HG03045 (cell line): ENCODE measurements around the gene ARMC8.
"Not testable (repeated sequence)": the region's sequence is repeated elsewhere in the genome, so short reads cannot be mapped to it uniquely, and the experiment has no call there.

Source experiments
- ATAC-seq: cut with Tn5 transposase; IDR thresholded peaks from one replicate; pipeline ENCODE4 v1.9.1; 2021; ENCODE audit warnings: mild to moderate bottlenecking, moderate library complexity; ENCODE audit not compliant: unreplicated experiment

The ARMC8 gene, protein sequence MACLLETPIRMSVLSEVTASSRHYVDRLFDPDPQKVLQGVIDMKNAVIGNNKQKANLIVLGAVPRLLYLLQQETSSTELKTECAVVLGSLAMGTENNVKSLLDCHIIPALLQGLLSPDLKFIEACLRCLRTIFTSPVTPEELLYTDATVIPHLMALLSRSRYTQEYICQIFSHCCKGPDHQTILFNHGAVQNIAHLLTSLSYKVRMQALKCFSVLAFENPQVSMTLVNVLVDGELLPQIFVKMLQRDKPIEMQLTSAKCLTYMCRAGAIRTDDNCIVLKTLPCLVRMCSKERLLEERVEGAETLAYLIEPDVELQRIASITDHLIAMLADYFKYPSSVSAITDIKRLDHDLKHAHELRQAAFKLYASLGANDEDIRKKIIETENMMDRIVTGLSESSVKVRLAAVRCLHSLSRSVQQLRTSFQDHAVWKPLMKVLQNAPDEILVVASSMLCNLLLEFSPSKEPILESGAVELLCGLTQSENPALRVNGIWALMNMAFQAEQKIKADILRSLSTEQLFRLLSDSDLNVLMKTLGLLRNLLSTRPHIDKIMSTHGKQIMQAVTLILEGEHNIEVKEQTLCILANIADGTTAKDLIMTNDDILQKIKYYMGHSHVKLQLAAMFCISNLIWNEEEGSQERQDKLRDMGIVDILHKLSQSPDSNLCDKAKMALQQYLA

DNA sequence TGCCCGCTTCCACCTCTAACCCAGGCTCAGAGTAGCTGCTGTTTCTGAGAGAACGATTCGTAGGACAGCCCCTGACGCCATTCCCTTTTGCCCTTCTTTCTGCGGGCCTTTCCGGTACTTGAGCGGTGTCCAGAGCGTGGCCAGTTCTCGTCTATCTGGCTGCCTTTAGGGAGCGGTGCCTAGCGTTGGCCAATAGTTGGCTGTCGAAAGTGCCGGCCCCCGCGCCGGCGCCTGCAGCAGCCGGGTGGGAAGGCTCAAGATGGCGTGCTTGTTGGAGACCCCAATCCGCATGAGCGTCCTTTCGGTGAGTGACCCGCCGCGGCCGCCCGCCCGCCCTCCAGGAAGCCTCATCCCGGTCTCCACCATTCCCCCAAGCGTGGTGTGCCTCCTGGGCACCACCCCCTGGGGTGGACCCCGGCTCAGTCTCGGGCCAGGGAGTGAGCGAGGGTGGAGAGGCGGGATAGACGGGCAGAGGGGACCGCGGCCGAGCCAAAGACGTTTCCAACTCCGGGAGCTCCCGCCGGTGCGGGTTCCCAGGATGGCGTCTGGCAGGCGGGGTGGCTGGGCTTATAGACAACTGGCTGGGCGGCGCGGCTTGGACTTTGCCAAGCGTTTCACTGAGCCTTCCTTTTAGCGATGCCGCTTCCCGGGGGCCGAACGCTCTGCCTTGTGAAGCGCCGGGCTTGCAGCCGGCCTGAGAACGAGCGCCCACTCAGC, at the start of gene ARMC8:
TSS of gene ARMC8 (plus strand) at position 6 of the 717 bp plus-strand sequence. CDS start at position 260, 254 bp downstream.
- peak; percentile 60 for ATAC-seq

DNA sequence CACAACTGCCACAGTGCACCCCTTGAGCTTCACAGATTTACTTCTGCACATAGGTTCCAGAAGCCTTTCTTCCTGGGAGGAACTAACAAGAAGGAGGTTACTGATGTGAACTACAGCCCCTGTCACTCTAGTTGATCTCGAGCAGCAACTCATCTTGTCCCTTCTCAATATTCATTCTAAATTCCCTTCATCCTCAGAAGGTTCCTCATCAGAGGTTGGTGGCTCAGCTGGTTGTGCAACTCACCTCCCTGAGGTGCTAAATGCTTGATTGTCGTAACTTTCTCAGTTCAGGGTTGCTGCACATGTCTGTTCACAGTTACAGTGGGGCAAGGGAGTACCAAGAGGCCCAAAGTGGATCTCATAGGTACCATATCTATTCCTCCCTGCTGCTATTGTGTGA, 49.2 kb upstream of the ARMC8 start:
- no peak for ATAC-seq

DNA sequence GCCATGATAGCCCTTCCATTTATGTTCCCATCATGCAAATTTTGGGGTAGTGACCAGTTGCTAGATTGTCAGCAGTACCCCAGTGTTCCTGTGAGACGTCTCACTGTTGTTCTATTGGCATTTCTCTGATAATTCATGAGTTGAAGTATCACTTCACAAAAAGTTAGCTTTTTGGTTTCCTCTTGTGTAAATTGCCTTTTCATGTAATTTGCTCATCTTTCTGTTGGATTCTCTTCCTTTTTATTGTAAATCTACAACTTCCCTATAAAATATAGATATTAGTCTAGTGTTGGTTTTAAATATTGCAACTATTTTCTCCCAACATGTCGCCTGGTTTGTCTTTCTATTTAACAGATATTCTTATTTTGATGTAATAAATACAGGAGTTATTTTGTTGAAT, 47.4 kb upstream of the ARMC8 start:
- no peak for ATAC-seq

DNA sequence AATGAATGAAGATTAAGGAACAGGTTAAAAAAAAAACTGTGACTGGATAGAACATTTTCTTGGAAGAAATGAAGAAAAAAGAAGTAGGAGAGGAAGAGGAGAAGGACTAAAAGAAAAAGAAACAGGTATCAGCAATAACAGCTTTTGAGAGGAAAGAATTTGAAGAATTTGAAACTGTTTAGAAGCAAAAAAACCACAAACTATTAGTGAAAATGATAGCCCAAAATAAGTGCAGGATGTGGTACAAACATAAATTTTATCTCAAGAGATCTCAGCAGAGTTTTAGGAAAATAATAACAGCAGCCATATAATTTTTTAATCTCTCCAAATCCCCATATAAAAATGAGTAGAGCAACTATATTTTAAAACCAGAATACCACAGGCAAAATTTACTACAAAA, 46.2 kb upstream of the ARMC8 start:
- ATAC-seq = no peak

DNA sequence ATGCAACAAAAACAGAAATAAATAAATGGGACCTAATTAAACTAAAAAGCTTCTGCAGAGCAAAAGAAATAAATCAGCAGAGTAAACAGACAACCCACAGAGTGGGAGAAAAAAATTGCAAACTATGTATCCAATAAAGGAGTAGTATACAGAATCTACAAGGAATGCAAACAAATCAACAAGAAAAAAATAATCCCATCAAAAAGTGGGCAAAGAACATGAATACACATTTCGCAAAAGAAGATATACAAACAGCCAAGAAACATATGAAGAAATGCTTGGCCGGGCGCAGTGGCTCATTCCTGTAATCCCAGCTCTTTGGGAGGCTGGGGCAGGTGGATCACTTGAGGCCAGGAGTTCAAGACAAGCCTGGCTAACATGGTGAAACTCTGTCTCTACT, 44.9 kb upstream of the ARMC8 start:
- ATAC-seq = not testable (repeated sequence)

DNA sequence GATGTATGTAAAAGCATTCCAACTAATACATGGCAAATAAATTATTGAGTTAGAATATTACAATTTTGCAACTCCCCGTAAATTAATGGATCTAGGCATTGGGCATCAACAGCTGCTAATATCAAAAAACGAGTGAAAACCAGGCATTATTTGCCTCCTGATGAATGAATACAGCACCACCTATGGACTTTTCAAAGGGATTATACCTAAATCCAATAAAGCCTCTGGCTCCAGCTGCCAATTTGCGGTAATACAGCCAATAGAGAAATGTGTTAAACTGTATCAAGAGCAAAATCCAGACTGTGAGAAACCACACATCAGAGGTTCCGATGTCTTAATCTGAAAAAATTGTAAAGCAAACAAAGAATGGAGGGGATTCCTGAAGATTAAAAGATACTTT, 38.6 kb upstream of the ARMC8 start:
- no peak for ATAC-seq

DNA sequence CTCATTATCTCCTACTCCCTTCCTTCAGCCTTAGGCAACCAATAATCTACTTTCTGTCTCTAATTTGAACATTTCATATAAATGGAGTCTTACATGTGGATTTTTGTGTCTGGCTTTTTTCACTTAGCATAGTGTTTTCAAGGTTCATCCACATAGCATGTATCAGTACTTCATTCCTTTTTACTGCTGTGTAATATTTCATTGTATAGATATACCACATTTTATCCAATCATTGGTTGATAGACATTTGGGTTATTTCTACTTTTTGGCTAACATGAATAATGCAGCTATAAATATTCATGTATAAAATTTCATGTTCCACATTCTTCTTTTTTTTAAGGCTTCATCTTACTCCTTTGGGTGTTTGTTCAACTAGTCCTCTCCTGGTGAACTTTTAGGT, 32.6 kb upstream of the ARMC8 start:
- no peak for ATAC-seq

DNA sequence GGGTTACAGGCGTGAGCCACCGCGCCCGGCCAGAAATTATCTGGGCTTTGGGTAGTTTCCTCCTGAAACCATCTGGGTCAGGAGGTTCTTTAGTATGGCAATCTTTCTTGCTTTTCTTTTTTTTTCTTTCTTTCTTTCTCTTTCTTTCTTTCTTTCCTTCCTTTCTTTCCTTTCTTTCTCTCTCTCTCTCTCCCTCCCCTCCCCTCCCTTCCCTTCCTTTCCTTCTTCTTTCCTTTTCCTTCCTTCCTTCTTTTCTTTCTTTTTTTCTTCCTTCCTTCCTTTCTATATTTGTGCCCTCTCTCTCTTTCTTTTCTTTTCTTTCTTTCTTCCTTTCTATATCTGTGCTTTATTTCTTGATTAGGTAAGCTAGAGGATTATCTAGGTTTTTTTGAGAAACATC, 29.4 kb upstream of the ARMC8 start:
- ATAC-seq = no peak

DNA sequence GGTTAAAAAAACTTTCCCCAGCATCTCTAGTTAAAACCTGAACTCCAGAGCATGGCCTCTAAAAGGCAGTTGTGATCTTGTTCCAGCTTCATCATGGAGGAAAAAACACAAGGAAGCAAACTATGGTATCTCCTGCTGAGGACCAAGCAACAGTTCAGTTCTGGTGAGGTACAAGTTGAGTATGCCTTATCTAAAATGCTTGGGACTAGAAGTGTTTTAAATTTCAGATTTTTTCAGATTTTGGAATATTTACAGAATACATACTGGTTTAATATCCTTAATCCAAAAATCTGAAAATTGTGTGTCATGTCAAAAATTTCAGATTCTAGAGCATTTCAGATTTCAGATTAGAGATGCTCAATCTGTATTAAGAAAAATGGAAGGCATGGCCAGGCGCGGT, 22.0 kb upstream of the ARMC8 start:
- no peak for ATAC-seq

DNA sequence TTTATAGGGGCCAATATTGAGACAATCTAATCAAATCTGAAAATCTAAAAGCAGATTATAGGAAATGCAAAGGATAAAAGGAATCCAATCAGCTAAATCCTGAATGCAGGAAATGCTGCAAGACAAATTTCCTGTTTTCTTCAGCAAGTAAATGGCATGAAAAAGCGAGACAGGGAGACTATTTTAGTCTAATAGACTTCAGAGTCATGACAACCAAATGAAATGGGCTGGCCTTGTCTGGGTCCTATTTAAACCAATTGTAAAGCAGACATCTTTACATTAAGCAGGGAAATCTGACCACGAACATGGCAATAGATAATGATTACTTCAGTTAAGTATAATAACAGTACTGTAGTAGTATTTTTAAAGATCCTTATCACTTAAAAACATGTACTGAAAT, 14.5 kb upstream of the ARMC8 start:
- ATAC-seq = no peak

DNA sequence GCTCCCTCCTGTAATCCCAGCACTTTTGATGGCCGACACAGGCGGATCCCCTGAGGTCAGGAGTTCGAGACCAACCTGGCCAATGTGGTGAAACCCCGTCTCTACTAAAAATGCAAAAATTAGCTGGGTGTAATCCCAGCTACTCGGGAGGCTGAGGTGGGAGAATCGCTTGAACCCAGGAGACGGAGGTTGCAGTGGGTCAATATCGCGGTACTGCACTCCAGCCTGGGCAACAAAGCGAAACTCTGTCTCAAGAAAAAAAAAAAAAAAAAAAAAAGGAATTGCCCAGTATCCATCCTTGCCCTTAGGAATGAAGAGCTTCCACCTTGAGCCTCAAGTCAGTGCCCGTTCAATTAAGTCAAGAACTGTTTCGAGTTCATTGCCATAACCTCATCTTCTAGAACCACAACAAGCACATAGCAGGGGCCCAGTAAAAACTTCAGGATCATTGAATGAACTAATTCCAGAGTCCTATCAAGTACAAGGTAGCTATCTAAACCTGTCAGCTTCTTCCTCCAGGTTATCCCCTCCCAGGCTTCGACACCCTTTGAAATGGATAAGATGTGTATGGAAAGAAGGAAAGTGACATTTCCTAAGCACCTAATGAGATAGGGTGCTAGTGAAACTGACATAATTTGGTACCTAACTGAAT, 13.2 kb upstream of the ARMC8 start:
- no peak for ATAC-seq

DNA sequence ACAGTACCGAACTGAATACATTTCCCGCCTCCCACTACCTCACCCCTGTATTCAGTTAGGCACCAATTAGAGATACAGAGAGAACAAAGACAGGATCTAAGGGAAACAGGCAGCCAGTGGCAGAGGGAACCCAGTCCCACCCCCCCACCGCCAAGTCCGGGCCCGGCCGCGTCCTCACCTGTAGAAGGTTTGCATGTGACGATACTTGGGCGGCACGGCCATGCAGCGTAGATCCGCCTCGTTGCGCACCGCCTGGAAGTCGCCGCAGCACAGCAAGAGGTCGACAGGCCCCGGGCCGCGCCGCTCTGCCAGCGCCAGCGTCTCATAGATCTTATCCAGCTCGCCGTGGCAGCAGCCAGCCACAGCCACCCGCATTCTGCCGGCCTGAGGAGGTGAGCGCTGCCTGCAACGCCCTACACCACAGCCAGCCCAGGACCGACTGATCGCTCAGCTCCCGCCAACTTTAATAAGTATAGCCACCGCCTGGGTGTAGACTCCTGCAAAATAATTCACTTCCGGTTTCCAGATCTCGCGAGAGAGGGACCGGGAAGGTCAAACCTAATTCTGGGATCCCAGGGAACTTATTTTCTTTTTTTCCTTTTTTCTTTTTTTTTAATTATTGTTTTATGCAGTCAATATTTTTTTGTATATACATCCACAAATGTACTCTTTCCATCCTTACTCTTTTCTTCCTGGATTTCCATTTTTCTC, 12.5 kb upstream of the ARMC8 start, which contains the start of gene DBR1:
TSS of gene DBR1 (minus strand) at position 501 of the 711 bp plus-strand sequence. CDS start at position 375, 126 bp downstream.
- ATAC-seq = peak; percentile 94

DNA sequence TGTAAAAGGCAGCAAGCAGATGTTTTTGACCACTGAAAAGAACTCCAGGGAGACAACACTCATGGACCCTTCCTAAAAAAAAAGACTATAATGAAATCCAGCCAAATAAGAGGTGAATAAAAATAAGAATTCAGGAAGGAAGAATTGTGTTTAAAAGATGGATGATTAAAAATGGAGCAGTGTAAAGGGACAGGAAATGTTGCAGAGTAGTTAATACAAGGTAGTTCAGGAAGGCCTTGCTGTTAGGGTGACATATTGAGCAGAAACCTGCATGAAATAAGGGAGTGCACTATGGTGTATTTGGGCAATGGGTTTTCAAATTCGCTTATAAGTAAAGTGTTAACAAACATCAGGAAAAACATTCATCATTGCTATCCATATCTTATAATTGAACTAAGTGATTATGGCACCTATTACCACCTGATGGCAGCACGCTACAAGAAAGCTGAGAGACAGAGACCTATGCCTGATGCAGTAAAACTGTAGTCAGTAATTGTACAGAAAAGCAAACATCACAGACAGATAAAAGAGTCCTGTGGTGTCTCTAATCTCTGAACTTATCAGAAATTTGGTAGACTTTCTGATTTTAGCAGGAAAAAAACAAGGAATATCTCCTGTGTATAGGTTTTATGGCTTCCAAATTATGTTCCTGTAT, 6.6 kb upstream of the ARMC8 start:
- ATAC-seq = no peak

DNA sequence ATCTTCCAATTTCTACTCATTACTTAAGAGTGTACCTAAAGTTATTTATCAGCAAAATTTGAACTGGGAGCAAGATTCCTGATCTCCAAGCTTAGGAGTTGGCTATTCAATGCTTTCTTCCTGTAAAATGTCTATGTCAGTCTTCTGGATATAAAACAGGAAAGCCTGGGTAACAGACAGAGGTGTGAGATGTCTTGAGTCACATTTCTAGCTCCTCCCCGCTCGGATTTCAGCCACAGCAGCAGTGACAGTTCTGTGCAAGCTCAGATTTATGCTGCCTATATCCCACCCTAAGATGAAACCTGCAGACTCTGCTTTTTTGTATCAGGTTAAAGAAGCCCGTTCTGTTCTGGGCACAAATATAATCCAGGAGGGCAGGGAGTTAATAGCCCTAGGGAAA, 2.1 kb upstream of the ARMC8 start:
- ATAC-seq = no peak

DNA sequence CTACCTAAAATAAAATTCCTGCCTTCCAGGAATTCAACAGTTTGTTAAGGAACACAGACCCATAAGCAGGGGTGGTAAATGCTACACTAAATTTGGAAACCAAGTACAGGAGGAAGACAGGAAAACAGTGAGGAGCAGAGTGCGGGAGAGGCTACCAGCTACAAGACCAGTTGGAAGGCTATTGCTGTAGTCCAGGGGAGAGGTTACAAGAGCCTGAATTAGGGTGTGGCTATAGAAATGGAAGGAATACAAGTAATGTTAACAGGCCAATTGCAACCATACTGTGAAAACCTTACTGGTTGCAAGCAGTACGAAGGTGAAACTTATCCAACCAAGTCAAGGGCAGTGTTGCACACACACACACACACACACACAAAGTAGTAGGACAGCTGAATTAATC, 880 bp upstream of the ARMC8 start:
- ATAC-seq = no peak

DNA sequence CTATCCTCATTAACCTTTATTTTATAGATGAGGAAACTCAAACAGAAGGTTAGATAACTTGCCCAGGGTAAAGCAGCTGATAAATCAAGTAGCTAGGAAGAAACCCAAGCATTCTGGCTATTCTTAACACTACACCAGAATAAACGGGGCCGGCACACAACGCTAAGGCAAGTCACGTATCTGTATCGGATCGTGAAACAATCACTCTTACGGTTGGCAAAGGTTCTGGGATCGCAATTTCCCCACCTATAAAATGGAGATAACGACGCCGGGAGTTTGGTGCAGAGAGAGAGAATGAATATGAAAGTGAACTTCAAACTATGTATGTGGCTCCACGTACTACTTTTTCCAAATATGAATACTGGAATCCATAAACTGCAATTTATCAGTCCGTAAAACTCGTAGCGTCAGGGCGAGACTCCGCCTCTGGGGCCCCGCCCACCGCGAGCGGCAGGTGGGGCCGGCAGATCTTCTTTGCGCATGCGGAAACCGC, 252 bp upstream of the ARMC8 start:
- ATAC-seq = peak; percentile 92

DNA sequence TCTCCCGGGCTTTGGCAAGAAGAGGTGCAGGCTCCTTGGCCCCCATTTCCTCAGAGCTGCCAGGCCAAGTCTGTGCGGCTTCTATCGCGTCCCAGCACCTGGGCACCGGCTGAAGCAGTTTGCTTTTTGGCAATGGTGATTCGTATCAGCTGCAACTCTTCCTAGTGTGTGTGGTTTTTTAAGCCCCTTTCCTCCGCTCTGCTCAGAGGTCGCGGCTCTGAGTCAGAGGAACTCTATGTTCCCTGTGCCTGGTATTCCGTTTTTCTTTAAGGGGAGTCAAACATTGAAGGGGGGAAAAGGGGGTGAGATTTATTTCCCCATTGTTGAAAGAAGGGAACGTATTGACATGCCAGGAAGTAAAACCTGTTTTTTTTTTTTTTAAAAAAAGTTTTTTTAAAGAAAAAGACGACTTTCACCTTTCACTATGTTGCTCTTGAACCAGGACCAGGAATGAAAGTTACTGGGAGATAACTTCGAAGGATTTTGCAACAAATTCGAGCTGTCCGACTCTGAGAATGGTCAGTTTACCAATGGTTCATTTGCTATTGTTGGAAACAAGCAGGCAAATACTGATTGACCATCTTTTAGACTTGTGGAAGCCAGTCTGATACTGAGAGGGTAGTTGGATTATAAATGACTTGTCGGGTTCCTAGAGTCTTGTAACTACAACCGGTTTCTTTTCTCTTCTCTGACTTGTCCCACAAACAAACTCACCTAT, 1.1 kb downstream of the ARMC8 start:
- peak; percentile 2 for ATAC-seq

DNA sequence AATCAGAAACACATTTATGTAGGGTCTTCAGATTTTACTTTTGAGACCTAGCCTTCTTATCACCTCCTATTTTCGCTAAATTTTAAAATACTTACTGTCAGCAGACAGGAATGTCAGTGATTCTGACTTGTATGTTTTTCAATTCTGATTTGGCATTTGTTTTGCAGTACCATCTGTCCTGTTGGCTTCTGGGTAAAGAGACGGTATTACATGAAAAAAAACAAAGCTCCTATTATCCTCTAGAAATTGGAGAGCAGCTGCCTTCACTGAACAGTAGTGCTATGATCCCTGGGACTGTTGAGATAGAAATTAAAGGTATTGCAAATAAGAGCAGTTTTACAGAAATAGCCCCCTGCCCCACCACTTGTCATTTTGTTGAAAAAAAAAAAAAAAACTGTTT, 8.4 kb downstream of the ARMC8 start:
- ATAC-seq = no peak

DNA sequence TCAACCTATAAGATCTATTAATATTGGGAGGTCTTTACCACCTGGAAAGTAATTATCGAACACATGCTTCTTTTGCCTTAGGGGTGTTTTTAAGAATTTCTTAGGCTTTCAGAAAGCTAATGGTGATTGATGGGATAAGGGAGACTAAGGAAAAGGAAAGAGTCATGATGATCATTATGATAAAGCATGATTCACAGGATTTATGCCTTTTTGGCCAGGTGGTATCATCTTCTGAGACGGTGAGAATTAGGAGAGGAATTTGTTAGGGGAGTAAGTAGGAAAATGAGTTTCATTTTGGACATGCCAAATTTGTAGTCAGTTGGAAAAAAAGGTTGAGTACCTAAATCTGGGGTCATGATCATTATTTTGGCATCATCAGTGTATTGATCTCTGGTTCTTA, 8.9 kb downstream of the ARMC8 start:
- no peak for ATAC-seq
